GM23338 (cell line): ENCODE data around the gene ZNF808.

Source experiments
- CREB1 ChIP-seq: fragments of 250-450 bp; sonication (Bioruptor Pico); IDR thresholded peaks from 2 replicates; pipeline ENCODE4 v1.5.0; 2020; ENCODE audit warnings: low read depth, mild to moderate bottlenecking, moderate library complexity
- EZH2 ChIP-seq: fragments of 200-600 bp; sonication (generic); IDR thresholded peaks from one replicate; pipeline ENCODE4 v1.8.0; 2017; ENCODE audit warnings: antibody characterized with exemption, mild to moderate bottlenecking, low read depth; ENCODE audit not compliant: unreplicated experiment
- EZH2phosphoT487 ChIP-seq: fragments of 200-600 bp; sonication (generic); IDR thresholded peaks from one replicate; pipeline ENCODE4 v1.8.1; 2018; ENCODE audit warnings: antibody characterized with exemption; ENCODE audit not compliant: unreplicated experiment
- JUNB ChIP-seq: IDR thresholded peaks from one replicate; pipeline ENCODE4 v1.6.1; 2016; ENCODE audit warnings: antibody characterized with exemption; ENCODE audit not compliant: unreplicated experiment
- NANOG ChIP-seq: IDR thresholded peaks from 2 replicates; pipeline ENCODE4 v1.6.1; 2016; ENCODE audit warnings: antibody characterized with exemption, borderline replicate concordance
- POLR2AphosphoS5 ChIP-seq: IDR thresholded peaks from 2 replicates; pipeline ENCODE4 v1.6.1; 2016; ENCODE audit warnings: antibody characterized with exemption, low read depth
- ZNF114 ChIP-seq: fragments of 250-450 bp; sonication (Bioruptor Pico); IDR thresholded peaks from 2 replicates; pipeline ENCODE4 v1.5.0; 2020; ENCODE audit warnings: mild to moderate bottlenecking, moderate library complexity
- ZNF331 ChIP-seq: fragments of 250-450 bp; sonication (Bioruptor Pico); IDR thresholded peaks from 2 replicates; pipeline ENCODE4 v1.5.0; 2020; ENCODE audit warnings: low read depth, mild to moderate bottlenecking, moderate library complexity
- TF ChIP-seq, protein P1 (sequence below), 2 experiments: fragments of 200-600 bp in 1 of 2; sonication (generic) in 1 of 2; conservative IDR thresholded peaks; 2 replicates each; pipeline versions ENCODE4 v1.5.1 to v1.6.1; 2016 to 2017; ENCODE audit warnings: antibody characterized with exemption in 2 of 2, low read depth in 2 of 2, mild to moderate bottlenecking in 2 of 2, moderate library complexity in 1 of 2
- TF ChIP-seq, protein P2 (sequence below): IDR thresholded peaks from one replicate; pipeline ENCODE4 v1.6.1; 2018; ENCODE audit warnings: antibody characterized with exemption; ENCODE audit not compliant: unreplicated experiment

DNA sequence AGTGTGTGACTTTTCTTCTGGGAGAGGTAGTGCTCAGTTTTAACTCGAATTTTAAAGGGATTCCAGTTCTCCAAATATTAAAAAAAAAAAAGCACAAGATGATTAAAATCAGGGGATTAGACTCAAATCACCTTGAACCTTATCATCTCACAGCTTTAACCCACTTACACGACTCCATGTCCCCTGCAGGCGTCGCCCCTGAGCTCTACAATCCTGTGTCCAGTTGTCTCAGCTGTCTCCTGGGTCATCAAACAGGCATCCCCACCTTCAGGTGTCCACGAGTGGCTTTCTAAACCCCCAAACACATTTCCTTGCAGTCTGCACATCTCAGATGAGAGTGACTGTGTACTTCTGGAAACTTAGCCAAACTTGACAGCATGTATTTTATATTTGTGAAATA lies 14.1 kb downstream of the ZNF808 start:
- TF ChIP-seq, protein P1, sequence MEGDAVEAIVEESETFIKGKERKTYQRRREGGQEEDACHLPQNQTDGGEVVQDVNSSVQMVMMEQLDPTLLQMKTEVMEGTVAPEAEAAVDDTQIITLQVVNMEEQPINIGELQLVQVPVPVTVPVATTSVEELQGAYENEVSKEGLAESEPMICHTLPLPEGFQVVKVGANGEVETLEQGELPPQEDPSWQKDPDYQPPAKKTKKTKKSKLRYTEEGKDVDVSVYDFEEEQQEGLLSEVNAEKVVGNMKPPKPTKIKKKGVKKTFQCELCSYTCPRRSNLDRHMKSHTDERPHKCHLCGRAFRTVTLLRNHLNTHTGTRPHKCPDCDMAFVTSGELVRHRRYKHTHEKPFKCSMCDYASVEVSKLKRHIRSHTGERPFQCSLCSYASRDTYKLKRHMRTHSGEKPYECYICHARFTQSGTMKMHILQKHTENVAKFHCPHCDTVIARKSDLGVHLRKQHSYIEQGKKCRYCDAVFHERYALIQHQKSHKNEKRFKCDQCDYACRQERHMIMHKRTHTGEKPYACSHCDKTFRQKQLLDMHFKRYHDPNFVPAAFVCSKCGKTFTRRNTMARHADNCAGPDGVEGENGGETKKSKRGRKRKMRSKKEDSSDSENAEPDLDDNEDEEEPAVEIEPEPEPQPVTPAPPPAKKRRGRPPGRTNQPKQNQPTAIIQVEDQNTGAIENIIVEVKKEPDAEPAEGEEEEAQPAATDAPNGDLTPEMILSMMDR (conservative IDR thresholded peaks at IDR 0.05; ENCODE audit: low read depth in 2 of 2): peak; percentile 31 to 57
- TF ChIP-seq POLR2AphosphoS5: no peak
- TF ChIP-seq, protein P2, sequence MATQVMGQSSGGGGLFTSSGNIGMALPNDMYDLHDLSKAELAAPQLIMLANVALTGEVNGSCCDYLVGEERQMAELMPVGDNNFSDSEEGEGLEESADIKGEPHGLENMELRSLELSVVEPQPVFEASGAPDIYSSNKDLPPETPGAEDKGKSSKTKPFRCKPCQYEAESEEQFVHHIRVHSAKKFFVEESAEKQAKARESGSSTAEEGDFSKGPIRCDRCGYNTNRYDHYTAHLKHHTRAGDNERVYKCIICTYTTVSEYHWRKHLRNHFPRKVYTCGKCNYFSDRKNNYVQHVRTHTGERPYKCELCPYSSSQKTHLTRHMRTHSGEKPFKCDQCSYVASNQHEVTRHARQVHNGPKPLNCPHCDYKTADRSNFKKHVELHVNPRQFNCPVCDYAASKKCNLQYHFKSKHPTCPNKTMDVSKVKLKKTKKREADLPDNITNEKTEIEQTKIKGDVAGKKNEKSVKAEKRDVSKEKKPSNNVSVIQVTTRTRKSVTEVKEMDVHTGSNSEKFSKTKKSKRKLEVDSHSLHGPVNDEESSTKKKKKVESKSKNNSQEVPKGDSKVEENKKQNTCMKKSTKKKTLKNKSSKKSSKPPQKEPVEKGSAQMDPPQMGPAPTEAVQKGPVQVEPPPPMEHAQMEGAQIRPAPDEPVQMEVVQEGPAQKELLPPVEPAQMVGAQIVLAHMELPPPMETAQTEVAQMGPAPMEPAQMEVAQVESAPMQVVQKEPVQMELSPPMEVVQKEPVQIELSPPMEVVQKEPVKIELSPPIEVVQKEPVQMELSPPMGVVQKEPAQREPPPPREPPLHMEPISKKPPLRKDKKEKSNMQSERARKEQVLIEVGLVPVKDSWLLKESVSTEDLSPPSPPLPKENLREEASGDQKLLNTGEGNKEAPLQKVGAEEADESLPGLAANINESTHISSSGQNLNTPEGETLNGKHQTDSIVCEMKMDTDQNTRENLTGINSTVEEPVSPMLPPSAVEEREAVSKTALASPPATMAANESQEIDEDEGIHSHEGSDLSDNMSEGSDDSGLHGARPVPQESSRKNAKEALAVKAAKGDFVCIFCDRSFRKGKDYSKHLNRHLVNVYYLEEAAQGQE: no peak
- TF ChIP-seq ZNF114 (CRISPR knock-in tag): no peak
- TF ChIP-seq EZH2: no peak
- TF ChIP-seq EZH2phosphoT487: no peak
- no peak for TF ChIP-seq NANOG
- TF ChIP-seq CREB1 (CRISPR knock-in tag): no peak
- TF ChIP-seq ZNF331 (CRISPR knock-in tag): no peak
- no peak for TF ChIP-seq JUNB
